ENCODE data around the gene APOBEC4. TPM values are rescaled to one million over a fixed set of nuclear protein-coding genes. Genes with fewer than 3 reads are reported as not detected.

APOBEC4 gene
- total RNA-seq, 2 donors from 2014 or later: not detected

GRCh38 chr1:183648042-183648441, 5.1 kb downstream of the APOBEC4 start:
- Histone ChIP-seq H3K27ac (no peak overlapping the region), H3K36me3 (no peaks in the 10 kb centered on the region), H3K27me3 (replicated peaks; ENCODE audit: insufficient read depth) (no peaks in the 10 kb centered on the region), H3K9me3 (no peaks in the 10 kb centered on the region), H3K4me1 (ENCODE audit: control insufficient read depth in 1 of 2, low read depth in 2 of 2) (no peaks in the 10 kb centered on the region), H3K4me3 (no peak overlapping the region)
- TF ChIP-seq CTCF (IDR thresholded peaks at IDR 0.05): no peak
- DNase-seq (ENCODE audit: low spot score): no peak
- ATAC-seq (ENCODE audit: insufficient number of reproducible peaks, low FRiP score, low read depth): no peak

- Histone ChIP-seq H3K4me1 (ENCODE audit: control insufficient read depth in 1 of 2, low read depth in 2 of 2) (no peaks in the 10 kb centered on the region), H3K4me3 (no peak overlapping the region), H3K27ac (no peak overlapping the region), H3K27me3 (replicated peaks; ENCODE audit: insufficient read depth) (no peaks in the 10 kb centered on the region), H3K36me3 (no peaks in the 10 kb centered on the region), H3K9me3 (no peaks in the 10 kb centered on the region)
- ATAC-seq (ENCODE audit: insufficient number of reproducible peaks, low FRiP score, low read depth) (no peak), DNase-seq (ENCODE audit: low spot score) (no peak)
- no peak for TF ChIP-seq CTCF (IDR thresholded peaks at IDR 0.05)
Measured at GRCh38 chr1:183646776-183647175, 6.3 kb downstream of the APOBEC4 start.

- no peak overlapping the region for H3K27ac ChIP-seq
- no peaks in the 10 kb centered on the region for H3K9me3 ChIP-seq
- H3K4me3 ChIP-seq: no peak overlapping the region
- no peak for TF ChIP-seq CTCF (IDR thresholded peaks at IDR 0.05)
- ATAC-seq (ENCODE audit: insufficient number of reproducible peaks, low FRiP score, low read depth) (no peak), DNase-seq (ENCODE audit: low spot score) (no peak)
- H3K27me3 ChIP-seq (replicated peaks; ENCODE audit: insufficient read depth): no peaks in the 10 kb centered on the region
- H3K36me3 ChIP-seq: no peaks in the 10 kb centered on the region
- H3K4me1 ChIP-seq (ENCODE audit: control insufficient read depth in 1 of 2, low read depth in 2 of 2): no peaks in the 10 kb centered on the region
Measured at GRCh38 chr1:183645531-183645930, 7.6 kb downstream of the APOBEC4 start.

- DNase-seq (ENCODE audit: low spot score) (no peak), ATAC-seq (ENCODE audit: insufficient number of reproducible peaks, low FRiP score, low read depth) (no peak)
- Histone ChIP-seq H3K27ac (no peak overlapping the region), H3K9me3 (no peaks in the 10 kb centered on the region), H3K4me3 (no peak overlapping the region), H3K27me3 (replicated peaks; ENCODE audit: insufficient read depth) (no peaks in the 10 kb centered on the region), H3K36me3 (no peaks in the 10 kb centered on the region), H3K4me1 (ENCODE audit: control insufficient read depth in 1 of 2, low read depth in 2 of 2) (peaks cover 0 to under 1% of the 10 kb centered on the region in 2 donors)
- TF ChIP-seq CTCF (IDR thresholded peaks at IDR 0.05): no peak
Measured at GRCh38 chr1:183642166-183642565, 10.9 kb downstream of the APOBEC4 start.

- H3K27ac ChIP-seq: no peak overlapping the region
- TF ChIP-seq CTCF (IDR thresholded peaks at IDR 0.05): no peak
- DNase-seq (ENCODE audit: low spot score) (no peak), ATAC-seq (ENCODE audit: insufficient number of reproducible peaks, low FRiP score, low read depth) (no peak)
- no peaks in the 10 kb centered on the region for H3K9me3 ChIP-seq
- H3K4me1 ChIP-seq (ENCODE audit: control insufficient read depth in 1 of 2, low read depth in 2 of 2): peaks cover 3 to 11% of the 10 kb centered on the region in 2 donors
- no peaks in the 10 kb centered on the region for H3K36me3 ChIP-seq
- H3K4me3 ChIP-seq: no peak overlapping the region
- H3K27me3 ChIP-seq (replicated peaks; ENCODE audit: insufficient read depth): no peaks in the 10 kb centered on the region
Measured at GRCh38 chr1:183640193-183640592, 12.9 kb downstream of the APOBEC4 start.

Data from thoracic aorta (tissue), 2 donors.